ENCODE measurements around the gene IGF2. TPM values are rescaled to one million over a fixed set of nuclear protein-coding genes. Genes with fewer than 3 reads are reported as not detected.

The IGF2 gene
- total RNA-seq, 1 donor from 2014 or later: 188 TPM

GRCh38 chr11:2100361-2101170 is 38.6 kb downstream of the IGF2 start:
- H3K36me3 ChIP-seq (ENCODE audit: insufficient read depth, low read length): no peaks in the 10 kb centered on the region
- peaks cover 11% of the 10 kb centered on the region for H3K4me1 Mint-ChIP-seq (ENCODE audit: low read depth, unreplicated experiment)
- DNase-seq (ENCODE audit: low read depth) (no peak), FAIRE-seq (no peak)
- no peak overlapping the region for H3K4me3 ChIP-seq (ENCODE audit: insufficient read depth, low read depth, low read length)
- no peak for TF ChIP-seq EZH2 (IDR thresholded peaks at IDR 0.05; ENCODE audit: insufficient read depth, low read length)
- TF ChIP-seq, protein P1, sequence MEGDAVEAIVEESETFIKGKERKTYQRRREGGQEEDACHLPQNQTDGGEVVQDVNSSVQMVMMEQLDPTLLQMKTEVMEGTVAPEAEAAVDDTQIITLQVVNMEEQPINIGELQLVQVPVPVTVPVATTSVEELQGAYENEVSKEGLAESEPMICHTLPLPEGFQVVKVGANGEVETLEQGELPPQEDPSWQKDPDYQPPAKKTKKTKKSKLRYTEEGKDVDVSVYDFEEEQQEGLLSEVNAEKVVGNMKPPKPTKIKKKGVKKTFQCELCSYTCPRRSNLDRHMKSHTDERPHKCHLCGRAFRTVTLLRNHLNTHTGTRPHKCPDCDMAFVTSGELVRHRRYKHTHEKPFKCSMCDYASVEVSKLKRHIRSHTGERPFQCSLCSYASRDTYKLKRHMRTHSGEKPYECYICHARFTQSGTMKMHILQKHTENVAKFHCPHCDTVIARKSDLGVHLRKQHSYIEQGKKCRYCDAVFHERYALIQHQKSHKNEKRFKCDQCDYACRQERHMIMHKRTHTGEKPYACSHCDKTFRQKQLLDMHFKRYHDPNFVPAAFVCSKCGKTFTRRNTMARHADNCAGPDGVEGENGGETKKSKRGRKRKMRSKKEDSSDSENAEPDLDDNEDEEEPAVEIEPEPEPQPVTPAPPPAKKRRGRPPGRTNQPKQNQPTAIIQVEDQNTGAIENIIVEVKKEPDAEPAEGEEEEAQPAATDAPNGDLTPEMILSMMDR (IDR thresholded peaks at IDR 0.05; ENCODE audit: insufficient read depth, low read depth, low read length): no peak
- H3K79me2 ChIP-seq (ENCODE audit: insufficient read depth, low read length): no peaks in the 10 kb centered on the region
- no peak overlapping the region for H3K9ac ChIP-seq (ENCODE audit: low read length)
- no peaks in the 10 kb centered on the region for H4K20me1 ChIP-seq (ENCODE audit: insufficient read depth, low read length)
- H2AFZ ChIP-seq (ENCODE audit: low read depth, low read length): no peak overlapping the region
- H3K4me3 Mint-ChIP-seq (ENCODE audit: unreplicated experiment): no peak overlapping the region
- no peak overlapping the region for H3K27ac ChIP-seq (ENCODE audit: low read depth, low read length)
- peaks cover 4% of the 10 kb centered on the region for H3K9me3 Mint-ChIP-seq (ENCODE audit: unreplicated experiment)
- H3K4me2 ChIP-seq (ENCODE audit: low read length): no peak overlapping the region
- H3K27me3 ChIP-seq (ENCODE audit: insufficient read depth, low read length): no peaks in the 10 kb centered on the region
- peaks cover 1% of the 10 kb centered on the region for H3K36me3 Mint-ChIP-seq (ENCODE audit: low read depth, unreplicated experiment)
- no peak overlapping the region for H3K27ac Mint-ChIP-seq (ENCODE audit: unreplicated experiment)
- H3K9me3 ChIP-seq (ENCODE audit: insufficient read depth, low read depth, low read length): no peaks in the 10 kb centered on the region
- peaks cover 34% of the 10 kb centered on the region for H3K4me1 ChIP-seq (ENCODE audit: insufficient read depth, low read length)
- peaks cover 30% of the 10 kb centered on the region for H3K27me3 Mint-ChIP-seq (ENCODE audit: low read depth, unreplicated experiment)

DNA sequence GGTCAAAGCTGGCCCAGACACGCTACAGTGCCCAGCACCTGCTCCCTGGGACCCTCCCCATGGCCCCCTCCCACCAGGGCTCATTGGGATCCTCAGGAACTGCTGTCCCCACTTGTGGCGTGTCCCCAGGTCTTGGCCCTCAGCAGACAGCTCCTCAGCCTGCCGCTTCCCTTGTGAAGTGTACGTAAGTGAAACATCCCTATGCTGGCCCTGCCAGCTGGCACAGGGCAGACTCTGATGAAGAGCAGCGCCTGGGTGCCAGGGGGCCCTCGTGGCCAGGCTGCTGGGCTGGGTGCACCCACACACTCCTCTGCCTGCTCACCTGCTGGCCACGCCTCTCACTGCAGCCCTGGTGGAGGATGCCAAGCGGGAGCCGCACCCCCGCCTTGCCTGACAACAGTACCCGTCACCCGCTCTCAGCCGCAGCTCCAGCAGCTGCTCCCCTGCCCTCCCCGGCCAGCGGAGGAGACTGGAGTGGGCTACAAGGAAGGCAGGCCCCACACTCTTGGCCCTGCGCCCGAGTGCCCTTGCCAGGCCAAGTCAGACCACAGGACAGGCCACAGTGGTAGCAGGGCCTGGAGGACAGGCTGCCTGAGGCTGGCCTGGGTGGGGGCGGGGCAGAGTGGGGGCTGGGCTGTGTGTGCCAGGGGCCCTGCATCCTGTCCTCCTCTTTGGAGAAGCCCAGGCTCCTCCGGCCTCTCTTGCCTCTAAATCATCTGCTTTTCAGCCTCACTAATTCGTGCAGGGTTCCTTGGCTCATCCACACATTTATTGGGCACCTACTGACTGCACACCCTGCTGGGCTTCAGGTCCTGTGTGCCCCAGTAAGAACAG is 39.5 kb downstream of the IGF2 start:
- H4K20me1 ChIP-seq (ENCODE audit: insufficient read depth, low read length): no peaks in the 10 kb centered on the region
- H3K27ac Mint-ChIP-seq (ENCODE audit: unreplicated experiment): no peak overlapping the region
- TF ChIP-seq, protein P1 (IDR thresholded peaks at IDR 0.05; ENCODE audit: insufficient read depth, low read depth, low read length): no peak
- TF ChIP-seq EZH2 (IDR thresholded peaks at IDR 0.05; ENCODE audit: insufficient read depth, low read length): no peak
- H3K4me3 ChIP-seq (ENCODE audit: insufficient read depth, low read depth, low read length): no peak overlapping the region
- H3K9me3 ChIP-seq (ENCODE audit: insufficient read depth, low read depth, low read length): no peaks in the 10 kb centered on the region
- H3K27ac ChIP-seq (ENCODE audit: low read depth, low read length): no peak overlapping the region
- H3K4me1 Mint-ChIP-seq (ENCODE audit: low read depth, unreplicated experiment): peaks cover 13% of the 10 kb centered on the region
- H3K36me3 ChIP-seq (ENCODE audit: insufficient read depth, low read length): no peaks in the 10 kb centered on the region
- FAIRE-seq (no peak), DNase-seq (ENCODE audit: low read depth) (no peak)
- H3K4me2 ChIP-seq (ENCODE audit: low read length): no peak overlapping the region
- no peaks in the 10 kb centered on the region for H3K79me2 ChIP-seq (ENCODE audit: insufficient read depth, low read length)
- no peak overlapping the region for H3K4me3 Mint-ChIP-seq (ENCODE audit: unreplicated experiment)
- H3K36me3 Mint-ChIP-seq (ENCODE audit: low read depth, unreplicated experiment): peaks cover 1% of the 10 kb centered on the region
- H3K27me3 ChIP-seq (ENCODE audit: insufficient read depth, low read length): no peaks in the 10 kb centered on the region
- H3K9ac ChIP-seq (ENCODE audit: low read length): no peak overlapping the region
- peaks cover 38% of the 10 kb centered on the region for H3K4me1 ChIP-seq (ENCODE audit: insufficient read depth, low read length)
- H2AFZ ChIP-seq (ENCODE audit: low read depth, low read length): no peak overlapping the region
- peaks cover 4% of the 10 kb centered on the region for H3K9me3 Mint-ChIP-seq (ENCODE audit: unreplicated experiment)
- peaks cover 30% of the 10 kb centered on the region for H3K27me3 Mint-ChIP-seq (ENCODE audit: low read depth, unreplicated experiment)

Data from astrocyte (in vitro differentiated cells and primary cell).